HFF-Myc (cell line): Measurements from ENCODE around the gene LIPM.

ENCODE experiments used
- DNase-seq: peaks from one replicate; pipeline ENCODE4 v3.0.0-alpha.2; 2011; ENCODE audit warnings: low read depth; ENCODE audit errors: extremely low read depth
- H3K4me3 ChIP-seq: replicated peaks from 2 replicates; pipeline ENCODE4 v1.5.1; 2011; ENCODE audit warnings: low read depth, mild to moderate bottlenecking, control low read depth, low read length
- CTCF ChIP-seq: IDR thresholded peaks from 2 replicates; pipeline ENCODE4 v1.5.1; 2012; ENCODE audit warnings: mild to moderate bottlenecking, low read depth, low read length, control low read depth; ENCODE audit errors: missing control alignments

Gene LIPM

GRCh38 chr10:88786032-88786770 is 16.3 kb upstream of the LIPM start:
- TF ChIP-seq CTCF: no peak
- DNase-seq: no peak
- H3K4me3 ChIP-seq: no peak overlapping the region

GRCh38 chr10:88787463-88787862 is 15.1 kb upstream of the LIPM start:
- no peak for TF ChIP-seq CTCF
- no peak overlapping the region for H3K4me3 ChIP-seq
- DNase-seq: no peak

GRCh38 chr10:88788924-88789323 is 13.6 kb upstream of the LIPM start:
- no peak for TF ChIP-seq CTCF
- no peak overlapping the region for H3K4me3 ChIP-seq
- DNase-seq: no peak

- peak; percentile 59 for TF ChIP-seq CTCF
- DNase-seq: no peak
- H3K4me3 ChIP-seq: no peak overlapping the region
Measured at GRCh38 chr10:88791924-88792323, 10.6 kb upstream of the LIPM start.

GRCh38 chr10:88792661-88793060 is 9.9 kb upstream of the LIPM start:
- no peak overlapping the region for H3K4me3 ChIP-seq
- no peak for TF ChIP-seq CTCF
- no peak for DNase-seq

GRCh38 chr10:88793712-88794299 is 8.7 kb upstream of the LIPM start:
- DNase-seq: no peak
- TF ChIP-seq CTCF: no peak
- H3K4me3 ChIP-seq: no peak overlapping the region

- no peak for TF ChIP-seq CTCF
- no peak for DNase-seq
- H3K4me3 ChIP-seq: no peak overlapping the region
Measured at GRCh38 chr10:88794731-88795130, 7.8 kb upstream of the LIPM start.
